Brain pericyte (primary cell): Measurements from ENCODE around the gene PRRX2.
A peak's percentile ranks its signal among the peaks of the same experiment; 100 is the strongest.
"Not testable (repeated sequence)": the region's sequence is repeated elsewhere in the genome, so short reads cannot be mapped to it uniquely, and the experiment has no call there.

Source experiments
- DNase-seq: peaks from one replicate; pipeline ENCODE4 v3.0.0-alpha.2; 2012; ENCODE audit warnings: low read depth, low spot score

The PRRX2 gene

DNA sequence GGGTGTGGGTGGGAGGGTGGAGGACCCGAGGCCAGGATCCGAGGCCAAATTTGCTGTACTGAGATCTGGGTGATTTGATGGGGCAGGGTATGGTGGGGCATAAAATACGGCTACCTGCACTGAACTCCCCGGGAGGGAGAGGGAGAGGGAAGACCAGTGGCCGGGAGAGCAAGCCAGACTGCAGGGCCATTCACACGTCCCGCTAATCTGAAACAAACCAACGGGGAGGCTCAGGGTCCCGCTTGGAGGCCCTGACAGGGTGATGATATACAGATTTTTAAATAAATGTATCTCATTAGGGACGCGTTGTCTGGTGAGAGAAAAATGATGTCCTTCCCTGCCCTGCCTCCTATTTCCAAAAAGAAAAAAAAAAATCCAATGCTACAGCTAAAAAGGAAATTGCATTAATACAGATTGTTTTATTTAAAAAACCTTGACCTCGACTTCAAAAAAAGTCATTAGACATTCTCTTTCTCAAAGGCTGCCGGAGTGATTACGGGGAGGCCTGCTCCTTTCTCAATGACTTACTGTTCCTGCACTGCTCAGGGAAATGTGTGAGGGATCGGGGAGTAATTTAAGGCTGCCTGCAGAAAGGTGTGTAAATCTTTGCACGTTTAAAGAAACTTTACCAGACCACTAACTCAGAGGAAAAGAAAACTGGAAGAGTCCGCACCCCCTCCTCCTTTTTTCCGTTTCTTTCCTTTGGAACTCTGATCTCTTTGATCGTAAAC is 11.5 kb upstream of the PRRX2 start:
- DNase-seq = no peak

DNA sequence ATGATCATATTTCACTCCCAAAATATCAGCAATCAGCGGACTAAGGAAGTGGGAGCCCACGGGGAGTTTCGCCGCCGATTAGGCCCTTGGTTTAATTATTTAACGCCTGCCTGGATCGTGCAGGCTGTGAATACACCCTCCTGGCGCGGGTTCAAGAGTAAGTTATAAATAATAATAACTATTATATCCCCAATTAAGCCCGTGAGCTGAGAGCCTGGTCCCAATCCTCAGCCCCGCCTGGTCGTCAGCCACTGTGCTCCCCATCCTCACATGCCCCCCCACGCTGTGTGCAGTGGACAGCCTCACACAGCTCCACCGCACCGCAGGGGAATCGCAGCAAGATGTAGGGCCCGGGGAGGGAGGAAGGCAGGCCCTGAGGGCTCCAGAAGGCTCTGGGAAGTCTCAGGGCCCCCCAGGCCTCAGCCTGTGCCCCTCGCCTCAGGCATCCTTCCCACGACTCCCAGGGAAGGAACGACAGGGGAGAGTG is 10.8 kb upstream of the PRRX2 start:
- no peak for DNase-seq

DNA sequence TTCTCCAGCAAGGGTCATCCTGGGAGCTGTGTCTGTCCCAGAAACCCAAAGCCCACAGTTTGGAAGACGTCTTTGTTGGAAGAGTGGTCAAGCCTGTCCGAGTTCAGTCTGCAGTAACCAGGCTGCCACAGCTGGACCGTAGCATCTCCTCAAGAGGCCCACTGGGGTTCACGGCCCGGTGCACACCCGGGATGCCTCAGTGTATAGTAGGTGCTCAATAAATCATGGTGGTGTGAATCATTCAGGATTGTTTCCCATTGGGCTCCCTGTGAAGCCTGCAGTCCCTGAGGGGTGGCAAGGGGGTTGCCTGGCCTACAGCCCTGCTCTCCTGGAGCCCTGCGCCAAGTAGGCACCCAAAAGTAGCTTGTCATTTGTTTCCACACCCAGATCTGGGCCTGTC is 10.3 kb upstream of the PRRX2 start:
- DNase-seq = no peak

GRCh38 chr9:129655696-129656095 is 9.8 kb upstream of the PRRX2 start:
- no peak for DNase-seq

DNA sequence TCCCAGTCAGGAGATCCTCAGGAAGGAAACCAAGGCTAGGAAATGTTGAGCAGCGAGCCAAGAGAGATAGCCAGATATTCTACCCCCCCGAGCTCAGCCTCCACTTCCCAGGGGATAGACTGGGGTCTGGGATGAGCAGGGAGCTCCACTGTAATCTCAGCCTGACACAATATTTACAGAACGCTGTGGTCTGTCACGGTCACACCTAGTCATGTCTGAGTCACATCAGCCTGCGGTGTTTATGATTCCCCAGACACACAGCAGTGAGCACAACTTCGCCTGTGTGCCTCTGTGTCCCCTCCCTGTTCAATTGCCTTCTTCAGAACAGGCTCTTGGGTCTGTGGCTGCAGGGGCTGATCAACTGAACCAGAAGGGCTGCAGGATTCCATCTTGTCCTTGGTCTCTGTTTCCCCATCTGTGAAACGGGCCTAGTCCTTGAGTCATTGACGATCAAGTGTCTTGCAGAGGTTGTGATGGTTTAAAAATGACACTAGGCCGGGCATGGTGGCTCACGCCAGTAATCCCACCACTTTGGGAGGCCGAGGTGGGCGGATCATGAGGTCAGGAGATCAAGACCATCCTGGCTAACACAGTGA is 8.6 kb upstream of the PRRX2 start:
- no peak for DNase-seq

DNA sequence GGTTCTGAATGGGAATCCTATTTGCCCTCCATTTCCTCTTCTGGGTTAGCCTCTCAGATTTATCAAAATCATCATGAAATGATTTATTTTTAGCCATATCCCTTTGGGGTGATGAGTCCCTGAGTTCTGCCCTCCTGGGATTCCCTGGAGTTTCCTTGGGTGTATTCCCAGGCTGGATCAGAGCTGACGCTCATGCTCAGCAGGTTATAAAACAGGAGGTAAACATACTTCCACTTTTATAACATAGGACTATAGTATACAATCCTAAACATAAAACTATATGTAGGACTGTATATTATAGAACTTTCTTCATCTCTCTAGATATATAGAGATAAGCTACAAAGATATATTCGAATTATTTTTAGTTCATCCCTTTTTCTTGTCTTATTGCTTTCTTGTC is 4.4 kb upstream of the PRRX2 start:
- DNase-seq = no peak

- DNase-seq = not testable (repeated sequence)
Observed at GRCh38 chr9:129662239-129662638, 3.2 kb upstream of the PRRX2 start.

DNA sequence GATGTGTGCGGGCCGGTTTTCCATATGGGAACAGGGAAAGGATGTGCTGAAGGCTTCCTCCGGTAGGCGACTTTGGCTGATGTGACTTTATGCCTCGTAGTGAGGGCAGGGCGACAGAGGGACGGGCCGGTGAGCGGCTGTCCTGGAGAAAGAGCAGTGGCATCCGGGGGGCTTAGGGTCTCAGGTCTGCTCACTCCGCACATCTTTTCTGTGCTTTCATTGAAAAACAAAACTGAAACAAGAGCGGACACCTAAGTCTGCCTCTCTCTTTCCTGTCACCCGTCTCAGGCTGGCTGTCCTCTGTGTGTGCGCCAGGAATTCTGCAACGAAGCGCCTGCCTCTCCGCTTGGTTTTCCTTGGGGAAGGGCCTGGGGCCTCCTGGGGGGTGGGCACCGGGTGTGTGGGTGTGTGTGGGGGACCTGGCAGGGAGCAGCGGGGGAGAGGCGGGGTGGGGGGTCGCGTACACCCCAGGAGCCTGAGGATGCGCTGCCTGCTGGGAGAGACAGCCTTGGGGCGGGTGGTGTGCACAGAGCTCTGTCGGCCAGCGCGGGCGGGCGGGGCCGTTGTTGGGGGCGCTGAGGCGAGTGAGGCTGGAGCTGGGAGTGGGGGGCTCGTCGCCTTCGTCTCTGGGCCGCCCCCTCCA is 580 bp upstream of the PRRX2 start:
- no peak for DNase-seq

DNA sequence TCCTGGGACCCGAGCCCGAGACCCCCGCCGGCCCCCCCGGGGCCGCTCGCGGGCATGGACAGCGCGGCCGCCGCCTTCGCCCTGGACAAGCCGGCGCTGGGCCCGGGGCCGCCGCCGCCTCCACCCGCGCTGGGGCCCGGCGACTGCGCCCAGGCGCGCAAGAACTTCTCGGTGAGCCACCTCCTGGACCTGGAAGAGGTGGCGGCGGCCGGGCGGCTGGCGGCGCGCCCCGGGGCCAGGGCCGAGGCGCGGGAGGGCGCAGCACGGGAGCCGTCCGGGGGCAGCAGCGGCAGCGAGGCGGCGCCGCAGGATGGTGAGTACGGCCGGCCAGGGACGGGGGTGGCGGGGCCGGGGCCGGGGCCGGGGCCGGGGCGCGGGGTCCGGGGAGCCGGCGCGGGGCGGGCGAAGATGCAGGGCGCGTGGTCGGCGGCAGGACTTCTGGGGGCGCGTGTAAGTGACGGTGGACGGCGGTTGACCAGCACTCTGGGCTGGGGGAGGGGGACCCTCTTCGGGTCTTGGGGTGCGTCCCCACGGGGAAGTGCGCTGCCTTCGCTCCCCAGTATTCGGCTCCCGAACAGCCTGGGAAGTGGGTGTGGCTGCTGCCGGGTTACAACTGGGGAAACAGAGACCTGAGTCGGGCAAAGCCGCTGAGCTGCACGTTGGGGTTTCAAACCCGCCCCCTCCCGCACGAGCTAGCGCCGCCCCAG is 520 bp downstream of the PRRX2 start:
- DNase-seq = no peak

DNA sequence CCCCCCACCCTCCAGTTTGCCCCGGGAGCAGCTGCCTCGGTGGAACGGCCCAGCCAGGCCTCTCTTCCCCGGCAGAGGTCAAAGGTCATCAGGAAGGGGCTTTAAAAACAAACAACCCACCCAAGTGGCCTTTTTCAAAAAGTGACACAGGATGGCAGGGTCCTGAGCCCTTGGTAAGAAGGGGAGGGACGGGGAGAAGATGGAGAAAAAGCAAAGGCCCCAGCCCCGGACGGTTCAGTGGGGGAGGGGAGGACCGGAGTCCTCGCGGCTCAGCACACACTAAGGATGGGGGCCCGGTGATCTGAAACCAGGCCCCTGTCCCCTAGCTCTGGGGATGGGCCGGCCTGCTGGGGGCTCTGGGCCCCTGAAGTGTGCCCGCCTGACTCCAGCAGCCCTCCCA is 1.1 kb downstream of the PRRX2 start:
- DNase-seq = no peak

DNA sequence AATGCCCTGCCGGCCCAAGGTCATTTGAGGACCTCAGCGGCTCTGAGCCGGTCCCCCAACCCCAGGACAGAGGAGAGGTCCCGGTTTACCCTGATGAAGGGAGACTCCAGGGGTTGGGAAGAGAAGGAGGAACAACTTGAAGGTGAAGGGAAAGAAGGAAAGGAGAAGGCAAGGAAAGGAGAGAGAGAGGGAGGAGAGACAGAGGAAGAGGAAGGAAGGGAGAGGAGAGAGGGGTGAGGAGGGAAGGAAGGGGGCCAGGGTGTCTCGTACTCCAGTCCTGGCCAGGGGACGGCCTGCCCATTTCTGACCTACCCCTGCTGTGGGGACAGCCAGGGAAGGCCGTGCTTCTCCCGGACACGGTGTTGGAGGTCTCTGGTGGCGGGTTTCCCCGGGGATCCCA is 1.9 kb downstream of the PRRX2 start:
- no peak for DNase-seq

- no peak for DNase-seq
Observed at GRCh38 chr9:129667850-129668249, 2.4 kb downstream of the PRRX2 start.

DNA sequence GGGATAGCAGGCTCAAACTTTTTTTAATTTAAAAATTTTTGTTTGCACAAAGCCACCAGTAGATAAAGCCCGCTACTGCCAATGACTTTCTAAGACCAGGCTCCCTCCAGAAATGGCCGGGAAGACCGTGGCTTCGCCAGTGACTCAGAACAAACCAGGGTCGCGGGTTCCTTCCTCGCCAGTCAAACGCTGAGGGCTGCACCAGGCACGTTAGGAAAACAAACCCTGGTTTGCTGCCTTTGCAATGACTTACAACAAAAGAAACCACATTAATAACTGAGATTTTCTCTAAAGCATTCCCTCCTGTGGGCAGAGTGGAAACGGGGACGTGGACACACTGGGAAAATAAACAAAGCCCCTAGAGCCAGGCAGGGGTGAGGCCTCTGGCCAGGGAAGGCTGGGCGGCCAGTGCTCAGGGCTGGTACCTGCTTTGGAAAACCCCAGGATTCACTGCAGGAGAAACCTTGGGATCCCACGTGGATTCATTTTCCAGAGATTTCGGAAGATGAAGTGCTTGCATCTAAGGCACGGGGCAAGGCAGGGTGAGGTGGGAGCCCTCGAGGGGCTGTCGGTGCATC is 3.8 kb downstream of the PRRX2 start:
- peak; percentile 64 for DNase-seq

- no peak for DNase-seq
Observed at GRCh38 chr9:129669946-129670345, 4.5 kb downstream of the PRRX2 start.

GRCh38 chr9:129671065-129671464 is 5.6 kb downstream of the PRRX2 start:
- no peak for DNase-seq

DNA sequence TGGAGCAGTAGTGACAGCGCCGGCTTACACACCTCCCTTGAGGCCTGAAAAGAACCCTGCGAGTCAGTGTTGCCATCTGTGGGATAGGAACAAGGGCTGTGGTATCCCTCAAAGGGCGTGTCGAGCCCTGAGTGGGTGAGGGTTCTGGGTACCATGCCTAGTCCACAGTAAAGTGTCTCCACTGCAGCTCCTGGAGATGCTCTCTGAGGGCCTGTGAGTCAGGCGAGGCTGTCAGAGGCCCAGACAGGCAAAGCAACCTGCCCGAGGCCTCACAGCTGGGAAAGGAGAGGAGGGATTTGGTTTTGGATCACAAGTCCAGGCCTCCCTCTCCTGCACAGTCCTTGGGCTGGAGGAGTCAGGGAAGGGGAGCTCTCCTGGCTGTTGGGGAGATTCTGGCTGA is 6.1 kb downstream of the PRRX2 start:
- no peak for DNase-seq

DNA sequence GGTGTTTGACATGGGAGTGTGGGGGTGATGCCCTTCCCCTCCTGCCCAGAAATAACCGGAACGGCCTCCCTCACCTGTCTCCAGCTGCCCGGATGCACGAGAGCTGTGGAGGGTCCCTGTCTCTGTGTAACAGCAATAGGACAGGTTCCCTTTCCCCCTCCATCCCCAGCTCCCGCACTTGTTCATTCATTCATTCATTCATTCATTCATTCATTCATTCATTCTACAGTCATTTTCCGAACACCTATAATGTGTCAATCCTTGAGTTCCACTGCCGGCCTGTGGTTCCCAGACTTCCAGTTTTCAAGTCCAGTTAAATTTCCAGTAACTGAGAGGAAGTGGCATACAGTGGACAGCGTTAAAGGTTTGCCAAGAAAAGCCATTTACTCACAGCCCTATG is 7.3 kb downstream of the PRRX2 start:
- no peak for DNase-seq

DNA sequence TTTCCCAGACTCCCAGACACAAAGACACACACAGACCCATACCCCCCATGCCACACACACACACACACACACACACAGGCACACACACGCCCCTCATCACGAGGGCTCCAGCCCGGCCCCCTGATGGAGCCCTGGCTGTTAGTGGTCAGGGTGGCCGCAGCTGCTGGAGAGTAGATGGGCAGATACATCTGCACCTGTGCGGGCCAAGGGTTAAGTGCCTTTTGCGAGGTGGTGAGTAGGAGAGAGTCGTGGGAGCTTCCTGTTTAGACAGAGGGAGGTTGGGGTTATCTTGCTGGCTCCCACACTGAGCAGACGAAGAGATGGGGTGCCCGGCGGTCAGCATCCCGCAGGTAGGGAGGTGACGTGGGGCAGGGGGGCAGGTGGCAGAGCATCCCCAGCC is 8.2 kb downstream of the PRRX2 start:
- DNase-seq = no peak

DNA sequence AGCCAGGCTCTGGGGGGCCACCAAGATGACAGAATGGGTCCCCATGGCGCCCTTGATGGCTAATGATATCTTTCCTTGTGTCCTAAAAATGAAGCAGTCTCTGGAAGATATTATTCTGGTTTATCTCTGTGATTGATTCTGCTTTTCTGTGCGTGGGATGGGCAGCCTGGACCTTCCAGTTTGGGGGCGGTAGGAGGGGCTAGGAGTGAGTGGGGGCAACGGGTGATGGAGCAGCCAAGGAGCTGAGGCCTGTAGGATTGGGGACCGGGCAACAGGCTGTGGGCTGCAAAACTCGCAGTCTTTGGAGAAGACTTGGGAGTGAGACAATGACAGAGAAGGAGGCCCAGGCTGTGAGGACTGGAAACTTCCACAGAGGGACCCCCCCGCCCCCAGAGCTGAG is 8.8 kb downstream of the PRRX2 start:
- DNase-seq = no peak

- DNase-seq = no peak
Observed at GRCh38 chr9:129675620-129676019, 10.2 kb downstream of the PRRX2 start.

- no peak for DNase-seq
Observed at GRCh38 chr9:129676287-129676686, 10.8 kb downstream of the PRRX2 start.

DNA sequence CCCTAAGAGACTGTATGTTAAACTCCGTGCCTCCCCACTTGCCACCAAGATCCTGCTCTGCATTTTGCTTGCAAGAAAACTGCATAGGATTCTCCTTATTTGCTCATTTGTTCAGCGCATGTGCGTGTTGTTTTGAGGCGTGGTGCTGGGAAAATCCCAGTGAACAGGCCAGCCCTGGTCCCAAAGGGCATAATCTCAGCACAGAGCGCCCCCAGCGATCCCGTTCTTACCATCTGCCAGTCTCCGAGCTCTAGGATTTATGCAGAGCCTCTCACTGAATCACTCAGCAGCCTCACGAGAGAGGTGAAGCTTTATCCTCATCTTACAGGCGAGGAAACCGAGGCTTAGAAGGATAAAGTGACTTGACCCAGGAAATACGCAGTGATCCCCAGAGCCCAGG is 11.5 kb downstream of the PRRX2 start:
- DNase-seq = no peak
